HPDE6-E6E7 (cell line): ENCODE results near the gene KLHL40.

Experiments used
- DNase-seq: peaks from one replicate; pipeline ENCODE4 v3.0.0; 2011; ENCODE audit warnings: missing footprints; ENCODE audit errors: extremely low spot score

KLHL40 gene

GRCh38 chr3:42668413-42668760 lies 16.9 kb upstream of the KLHL40 start:
- DNase-seq = no peak

DNA sequence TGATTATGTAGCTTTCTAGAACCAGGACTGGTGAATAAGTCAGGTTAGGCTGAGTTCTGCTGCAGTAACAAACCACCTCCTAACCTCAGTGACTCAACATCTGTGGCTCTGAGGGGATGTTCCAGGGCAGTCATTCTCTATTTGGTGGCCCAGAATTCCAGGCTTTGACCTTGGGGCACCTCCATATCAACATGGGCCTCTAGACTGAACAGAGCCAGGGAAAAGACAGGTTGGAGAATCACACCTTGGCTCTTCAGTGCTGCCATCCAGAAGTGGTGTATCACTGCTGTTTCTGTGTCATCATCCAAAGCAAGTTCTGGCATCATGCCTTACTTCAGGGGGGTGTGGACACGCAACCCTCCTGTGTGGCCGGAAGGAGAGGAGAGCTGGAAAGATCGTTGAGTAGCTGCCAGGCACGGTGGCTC lies 16.5 kb upstream of the KLHL40 start:
- DNase-seq = no peak

DNA sequence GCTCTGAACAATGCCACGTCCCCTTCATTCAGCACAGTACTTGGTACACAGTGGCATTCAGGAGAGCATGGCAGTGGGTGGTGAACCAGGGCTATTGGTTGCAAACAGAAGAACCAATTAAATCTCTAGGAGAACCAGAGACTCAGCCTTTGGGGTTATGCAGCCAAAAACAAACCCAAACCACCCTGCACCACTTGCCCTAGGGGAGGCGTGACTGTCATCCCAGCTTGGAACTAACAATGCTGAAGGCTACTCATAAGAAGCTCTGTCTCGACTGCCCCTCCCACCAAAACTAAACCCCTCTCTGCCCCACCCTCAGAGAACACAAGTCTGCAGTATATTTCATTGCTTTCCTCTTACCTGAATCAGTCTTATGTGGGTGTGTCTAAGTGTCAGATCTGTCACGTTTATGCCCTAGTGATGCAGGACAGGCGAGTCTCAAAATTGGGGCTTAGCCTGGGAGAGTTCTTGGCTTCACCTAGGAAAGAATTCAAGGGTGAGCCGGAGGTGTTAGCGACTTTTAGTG lies 15.2 kb upstream of the KLHL40 start:
- DNase-seq = no peak

GRCh38 chr3:42670670-42671069 lies 14.7 kb upstream of the KLHL40 start:
- DNase-seq = no peak

DNA sequence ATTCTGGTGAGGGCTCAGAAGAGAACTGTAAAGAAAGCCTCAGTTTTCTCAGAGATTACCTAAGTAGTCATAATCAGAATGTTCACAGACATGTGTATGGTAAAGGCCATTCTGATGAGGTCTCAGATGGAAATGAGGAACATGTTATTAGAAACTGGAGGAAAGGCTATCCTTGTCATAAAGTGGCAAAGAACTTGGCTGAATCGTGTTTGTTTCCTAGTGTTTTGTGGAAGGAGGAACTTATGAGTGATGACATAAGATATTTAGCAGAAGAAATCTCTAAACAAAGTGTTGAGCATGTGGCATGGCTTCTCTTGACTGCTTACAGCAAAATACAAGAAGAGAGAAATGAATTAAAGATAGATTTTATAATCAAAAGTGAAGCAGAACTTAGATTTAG lies 12.8 kb upstream of the KLHL40 start:
- no peak for DNase-seq

- DNase-seq = no peak
These were observed 12.3 kb upstream of the KLHL40 start for GRCh38 chr3:42673082-42673481.

DNA sequence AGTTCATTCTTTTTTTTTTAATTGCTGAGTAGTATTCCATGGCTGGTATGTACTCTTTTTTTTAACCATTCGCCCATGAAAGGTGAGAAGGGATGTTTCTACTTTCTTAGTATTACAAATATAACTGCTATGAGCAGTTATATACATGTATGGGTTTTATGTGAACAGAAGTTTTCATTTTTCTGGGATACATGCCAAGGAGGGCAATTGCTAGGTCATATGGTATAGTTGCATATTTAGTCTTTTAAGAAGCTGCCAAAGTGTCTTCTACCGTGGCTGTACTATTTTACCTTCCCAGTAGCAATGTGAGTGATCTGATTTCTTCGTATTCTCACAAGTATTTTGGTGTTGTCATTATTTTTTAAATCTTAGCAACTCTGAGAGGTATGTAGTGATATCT lies 11.2 kb upstream of the KLHL40 start:
- no peak for DNase-seq

DNA sequence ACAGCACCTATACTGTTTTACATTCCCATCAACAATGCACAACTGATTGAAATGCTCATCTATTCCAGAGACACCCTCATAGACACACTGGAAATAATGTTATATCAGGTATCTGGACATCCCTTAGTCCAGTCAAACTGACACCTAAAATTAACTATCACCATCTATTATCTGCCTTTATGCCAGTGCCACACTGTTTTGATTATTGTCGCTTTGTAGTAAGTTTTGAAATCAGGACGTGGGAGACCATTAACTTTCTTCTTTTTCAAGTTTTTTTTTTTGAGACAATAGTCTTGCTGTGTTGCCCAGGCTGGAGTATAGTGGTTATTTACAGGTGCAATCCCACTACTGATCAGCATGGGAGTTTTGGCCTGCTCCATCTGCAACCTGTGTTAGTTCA lies 9.4 kb upstream of the KLHL40 start:
- no peak for DNase-seq

GRCh38 chr3:42678447-42678846 lies 6.9 kb upstream of the KLHL40 start:
- DNase-seq = no peak

DNA sequence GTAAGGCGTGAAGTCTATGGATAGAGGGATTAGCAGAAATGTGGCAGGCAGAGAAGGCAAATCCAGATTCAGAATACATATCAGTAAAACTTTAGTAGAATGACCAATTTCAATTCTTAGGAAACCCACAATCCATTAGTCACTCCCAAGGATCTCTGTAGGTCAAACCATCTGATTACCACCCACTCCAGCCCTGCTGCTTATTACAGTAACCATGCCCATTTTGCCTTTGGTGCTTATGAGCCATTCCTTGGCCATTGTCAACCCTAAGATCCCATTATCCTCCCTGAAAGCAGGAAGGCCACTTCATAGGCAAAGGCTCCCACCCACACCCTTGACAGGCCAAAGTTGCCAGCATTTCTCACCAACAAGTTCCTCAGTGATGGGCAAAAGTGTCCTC lies 5.1 kb upstream of the KLHL40 start:
- no peak for DNase-seq

DNA sequence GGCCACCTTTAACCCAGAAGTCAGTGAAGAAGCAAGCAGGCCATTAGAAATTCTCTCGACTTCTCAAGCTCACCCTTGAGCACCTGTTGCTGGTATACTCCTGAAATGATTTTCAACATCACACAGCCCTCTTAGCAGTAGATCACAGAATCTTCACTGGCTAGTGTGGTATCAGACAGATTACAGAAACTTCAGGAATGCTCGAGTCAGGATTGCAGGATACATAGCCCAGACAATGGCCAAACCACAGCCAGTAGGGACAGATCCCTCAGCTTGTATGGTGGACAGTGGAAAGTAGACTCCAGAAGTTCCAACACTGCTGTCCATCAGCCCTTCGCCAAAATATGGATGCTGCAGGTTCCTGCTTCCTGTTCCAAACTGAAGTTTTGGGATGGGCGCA lies 4.5 kb upstream of the KLHL40 start:
- DNase-seq = no peak

GRCh38 chr3:42681361-42682038 lies 3.8 kb upstream of the KLHL40 start:
- DNase-seq = no peak

DNA sequence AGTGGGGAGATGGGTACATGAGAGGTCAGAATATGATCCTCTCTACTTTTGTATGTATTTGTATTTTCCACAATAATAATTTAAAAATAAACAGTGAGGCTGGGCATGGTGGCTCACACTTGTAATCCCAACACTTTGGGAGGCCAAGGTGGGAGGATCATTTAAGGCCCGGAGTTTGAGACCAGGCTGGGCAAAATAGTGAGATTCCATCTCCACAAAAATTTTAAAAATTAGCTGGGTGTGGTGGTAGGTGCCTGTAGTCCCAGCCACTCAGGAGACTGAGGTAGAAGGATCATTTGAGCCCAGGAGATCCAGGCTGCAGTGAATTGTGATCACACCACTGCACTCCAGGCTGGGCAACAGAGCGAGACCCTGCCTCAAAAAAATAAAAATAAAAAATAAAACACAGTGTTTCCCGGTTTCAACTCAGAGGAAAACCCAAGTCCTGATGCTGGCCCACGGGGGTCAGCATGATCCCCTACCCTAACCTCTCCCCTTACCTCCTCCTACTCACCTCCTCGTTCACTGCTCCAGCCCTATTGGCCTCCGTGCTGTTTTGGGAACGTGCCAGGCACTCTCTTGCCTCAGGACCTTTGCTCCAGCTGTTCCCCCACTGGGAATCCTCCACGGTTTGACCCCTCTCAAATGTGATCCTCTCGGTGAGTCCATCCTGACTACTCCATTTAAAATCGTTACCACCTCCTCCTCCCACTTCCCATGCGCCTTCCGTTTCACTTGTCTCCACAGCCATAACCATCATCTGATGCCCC lies 2.9 kb upstream of the KLHL40 start:
- no peak for DNase-seq

DNA sequence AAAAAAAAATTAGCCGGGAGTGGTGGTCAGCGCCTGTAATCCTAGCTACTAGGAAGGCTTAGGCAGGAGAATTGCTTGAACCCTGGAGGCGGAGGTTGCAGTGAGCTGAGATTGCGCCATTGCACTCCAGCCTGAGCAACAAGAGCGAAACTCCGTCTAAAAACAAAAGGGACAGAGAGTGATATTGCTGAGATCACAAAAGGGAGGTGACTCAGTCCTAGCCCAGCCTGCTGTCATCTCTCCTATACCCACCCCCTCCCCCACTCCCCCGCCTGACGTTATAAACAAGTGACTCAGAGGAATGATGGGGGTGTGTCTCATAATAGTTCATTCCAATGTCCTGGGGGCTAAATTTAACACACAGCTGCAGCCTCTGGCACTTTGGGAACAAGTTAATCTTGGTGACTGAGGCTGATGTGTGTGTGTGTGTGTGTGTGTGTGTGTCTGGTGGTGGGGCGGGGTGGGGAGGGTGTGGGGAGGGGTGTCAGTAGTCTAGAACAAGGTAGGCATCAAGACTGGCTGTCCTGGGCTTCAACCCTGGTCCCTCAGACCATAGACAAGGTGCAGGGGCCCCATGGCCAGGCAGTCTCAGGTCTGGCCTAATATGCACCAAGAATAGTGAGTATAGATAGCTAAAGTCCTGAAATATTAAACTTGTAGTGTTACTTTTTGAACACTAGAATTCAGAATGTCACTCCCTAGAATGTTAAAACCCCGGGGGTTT lies 1.3 kb upstream of the KLHL40 start:
- DNase-seq = peak; percentile 69

GRCh38 chr3:42684632-42685362 lies 540 bp upstream of the KLHL40 start:
- no peak for DNase-seq

- DNase-seq = no peak
These were observed 819 bp downstream of the KLHL40 start for GRCh38 chr3:42685891-42686820.

GRCh38 chr3:42686832-42687650 lies 1.7 kb downstream of the KLHL40 start:
- no peak for DNase-seq

- DNase-seq = no peak
These were observed 2.7 kb downstream of the KLHL40 start for GRCh38 chr3:42688016-42688415.

DNA sequence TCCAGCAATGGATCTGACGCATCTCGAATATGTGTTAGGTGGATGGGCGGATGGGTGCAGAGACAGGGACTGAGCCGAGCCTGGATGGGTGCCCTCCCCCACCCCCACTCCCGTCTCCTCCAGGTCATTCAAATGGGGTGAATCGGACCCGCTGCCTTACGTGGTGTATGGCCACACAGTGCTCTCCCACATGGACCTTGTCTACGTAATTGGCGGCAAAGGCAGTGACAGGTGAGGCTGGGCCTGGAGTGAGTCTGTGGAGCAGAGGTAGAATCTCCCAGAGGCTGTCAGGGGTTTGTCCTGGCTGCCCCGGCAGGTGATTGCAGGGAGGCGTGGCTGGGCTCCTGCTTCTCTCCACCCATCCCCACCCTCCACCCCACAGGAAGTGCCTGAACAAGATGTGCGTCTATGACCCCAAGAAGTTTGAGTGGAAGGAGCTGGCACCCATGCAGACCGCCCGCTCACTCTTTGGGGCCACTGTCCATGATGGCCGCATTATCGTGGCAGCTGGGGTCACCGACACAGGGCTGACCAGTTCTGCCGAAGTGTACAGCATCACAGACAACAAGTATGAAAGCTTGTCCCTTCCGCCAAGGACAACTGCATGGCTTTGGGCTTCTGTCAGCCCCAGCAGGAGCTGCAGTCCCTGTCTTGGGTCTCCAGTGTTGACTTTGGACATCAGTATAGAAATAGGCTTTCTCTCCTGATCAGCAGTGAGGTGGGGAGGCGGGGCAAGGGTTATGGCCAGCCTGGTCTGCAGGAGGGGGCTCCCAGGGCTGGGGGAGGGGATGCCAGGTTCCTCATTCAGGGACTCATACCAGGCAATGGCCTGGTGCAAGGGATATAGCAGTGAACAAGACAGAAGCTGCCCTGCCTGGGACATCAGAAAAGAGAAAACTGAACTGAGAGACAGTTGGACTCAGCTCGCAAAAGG lies 3.4 kb downstream of the KLHL40 start:
- DNase-seq = no peak
